ENCODE results near the gene MLLT1. TPM values are rescaled to one million over a fixed set of nuclear protein-coding genes. Genes with fewer than 3 reads are reported as not detected.

MLLT1 gene
- total and polyA plus RNA-seq, 10 of the 15 experiments (the other 5 are each of a cell fraction or from before 2014, with no cell fraction given): 0.16 to 61.1 (median 8.5) TPM

DNA sequence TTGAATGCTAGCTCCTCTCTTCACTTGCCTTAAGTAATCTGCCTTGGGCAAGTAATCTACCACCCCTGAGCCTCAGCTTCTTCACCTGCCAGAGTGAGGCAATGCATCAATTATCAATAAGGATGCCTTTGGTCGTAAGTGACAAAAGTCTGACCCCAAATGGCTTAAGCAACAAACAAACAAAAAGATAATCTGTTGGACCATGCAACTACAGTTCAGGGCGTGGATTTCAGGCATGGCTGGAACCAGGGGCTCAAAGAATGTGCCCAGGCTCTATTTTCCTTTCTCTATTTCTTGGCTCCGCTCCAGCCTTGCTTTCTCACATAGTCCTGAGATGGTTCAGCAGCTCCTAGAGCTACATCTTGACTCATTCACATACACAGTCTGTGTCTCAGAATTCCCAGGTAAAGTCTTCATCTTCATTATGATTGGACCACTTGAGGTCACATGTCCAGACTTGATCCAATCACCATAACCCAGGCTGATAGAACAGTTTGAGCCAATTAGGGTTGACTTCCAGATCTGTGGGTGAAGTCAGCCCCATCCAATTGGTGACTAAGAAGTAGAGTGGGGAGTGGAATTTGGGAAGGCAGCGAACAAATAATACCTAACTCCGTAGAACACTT is 114.8 kb downstream of the MLLT1 start (continued):
- TF ChIP-seq, protein P1, sequence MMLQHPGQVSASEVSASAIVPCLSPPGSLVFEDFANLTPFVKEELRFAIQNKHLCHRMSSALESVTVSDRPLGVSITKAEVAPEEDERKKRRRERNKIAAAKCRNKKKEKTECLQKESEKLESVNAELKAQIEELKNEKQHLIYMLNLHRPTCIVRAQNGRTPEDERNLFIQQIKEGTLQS (IDR thresholded peaks at IDR 0.05; ENCODE audit: borderline replicate concordance, extremely low read depth, low read depth, low read length): no peak
- no peak for TF ChIP-seq MYB (IDR thresholded peaks at IDR 0.05; ENCODE audit: borderline replicate concordance, low read depth, low read length)
- TF ChIP-seq, protein P2, sequence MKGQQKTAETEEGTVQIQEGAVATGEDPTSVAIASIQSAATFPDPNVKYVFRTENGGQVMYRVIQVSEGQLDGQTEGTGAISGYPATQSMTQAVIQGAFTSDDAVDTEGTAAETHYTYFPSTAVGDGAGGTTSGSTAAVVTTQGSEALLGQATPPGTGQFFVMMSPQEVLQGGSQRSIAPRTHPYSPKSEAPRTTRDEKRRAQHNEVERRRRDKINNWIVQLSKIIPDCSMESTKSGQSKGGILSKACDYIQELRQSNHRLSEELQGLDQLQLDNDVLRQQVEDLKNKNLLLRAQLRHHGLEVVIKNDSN (IDR thresholded peaks at IDR 0.05; ENCODE audit: borderline replicate concordance, extremely low read length, insufficient read depth, low read depth, low read length): peak; percentile 17
- TF ChIP-seq MTA3 (IDR thresholded peaks at IDR 0.05; ENCODE audit: borderline replicate concordance, low read length): no peak
- TF ChIP-seq RAD21 (IDR thresholded peaks at IDR 0.05; ENCODE audit: insufficient read depth, low read depth, low read length): no peak

DNA sequence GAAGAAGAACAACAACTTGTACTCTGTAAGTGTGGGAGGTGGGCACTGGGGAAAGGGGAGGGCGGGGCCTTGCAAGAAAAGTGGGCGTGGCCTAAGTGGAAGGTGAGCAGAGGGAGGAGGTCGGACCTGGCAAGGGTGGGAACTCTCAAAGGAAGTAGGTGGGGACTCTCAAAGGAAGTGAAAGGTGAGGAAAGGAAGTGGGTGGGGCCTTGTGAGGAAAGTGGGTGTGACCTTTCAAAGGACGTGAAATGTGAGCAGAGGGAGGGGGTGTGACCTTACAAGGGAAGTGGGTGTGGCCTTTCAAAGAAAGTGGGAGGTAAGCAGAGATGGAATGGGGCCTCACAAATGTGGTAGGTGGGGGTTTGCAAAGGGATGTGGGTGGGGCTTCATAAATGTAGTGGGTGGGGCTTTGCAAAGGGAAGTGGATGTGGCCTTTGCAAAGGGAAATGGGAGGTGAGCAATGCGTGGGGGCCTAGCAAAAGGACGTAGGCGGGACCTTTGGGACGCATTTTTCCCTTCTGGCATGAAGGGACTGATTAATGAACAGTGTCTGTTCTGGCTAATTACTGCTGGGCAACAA is 118.4 kb downstream of the MLLT1 start:
- Histone ChIP-seq H3K27me3 (replicated peaks in 1 of 2; ENCODE audit: control insufficient read depth in 2 of 2, insufficient read depth in 2 of 2, low read length in 1 of 2) (no peaks in the 10 kb centered on the region), H3K9ac (ENCODE audit: control insufficient read depth, insufficient read depth, low read length) (no peak overlapping the region), H2AFZ (ENCODE audit: control insufficient read depth, low read depth, low read length) (no peak overlapping the region), H4K20me1 (ENCODE audit: control insufficient read depth, insufficient read depth) (no peaks in the 10 kb centered on the region), H3K36me3 (ENCODE audit: control insufficient read depth in 2 of 2, insufficient read depth in 2 of 2, low read length in 1 of 2) (no peaks in the 10 kb centered on the region), H3K4me3 (no peak overlapping the region), H3K9me3 (replicated peaks; ENCODE audit: control insufficient read depth, insufficient read depth, low read length) (0 out of 3 replicates have a peak, but pooled peaks cover 1% of the 10 kb centered on the region), H3K4me1 (ENCODE audit: control insufficient read depth, insufficient read depth, low read length) (no peaks in the 10 kb centered on the region), H3K79me2 (ENCODE audit: control insufficient read depth, insufficient read depth, low read length) (no peaks in the 10 kb centered on the region), H3K27ac (ENCODE audit: control insufficient read depth, insufficient read depth) (no peak overlapping the region), H3K4me2 (ENCODE audit: control insufficient read depth, insufficient read depth) (no peak overlapping the region)
- ChIA-PET POLR2A (interaction anchor here (0.7 kb wide), 1 partner anchor 25 kb away, joined by 4 read pairs; no protein-coding TSS in a partner anchor), CTCF (no interaction called here), RAD21 (ENCODE audit: unreplicated experiment) (no interaction called here), SMC1A (ENCODE audit: uncharacterized antibody, unreplicated experiment) (no interaction called here)
- peak; percentile 71 for ATAC-seq
- peak; percentile 52 for DNase-seq (ENCODE audit: low read depth, low spot score)
- in situ Hi-C loops (cut with MboI): no loop called here
- TF ChIP-seq ZNF217 (IDR thresholded peaks at IDR 0.05) (no peak), GATAD2B (conservative IDR thresholded peaks at IDR 0.05; ENCODE audit: low read depth) (no peak), HDGF (IDR thresholded peaks at IDR 0.05) (peak; percentile 44; the same call in 1 of the 2 replicates), SPI1 (IDR thresholded peaks at IDR 0.05; ENCODE audit: borderline replicate concordance, insufficient read depth, low read depth, low read length) (0 out of 2 replicates have a peak, but pooled peaks have one; percentile 33), ETV6 (conservative IDR thresholded peaks at IDR 0.05 in 1 of 2, IDR thresholded peaks at IDR 0.05 in 1 of 2; ENCODE audit: borderline replicate concordance in 1 of 2, low read depth in 1 of 2) (peak in 1 of 2 experiments; percentile 70; a peak in 2 of 4 replicates)
- intact Hi-C loops (cut with micrococcal nuclease; ENCODE audit: unreplicated experiment): loop anchor here (10.0 kb wide), 1 partner anchor 343 kb away; the partner anchor contains the start of gene TUBB4A
- 3% methylated on average over 7 of the region's 8 CpGs for WGBS (ENCODE audit: insufficient coverage, insufficient replicate concordance, low lambda C conversion rate, missing lambda C conversion rate)
- no TSS peak for BruUV-seq (replicated peaks)
- FAIRE-seq: peak; percentile 92

Small RNA genes within 50 kb of the gene (small RNA-seq; reads per million reads assigned to genes)
- not detected for gene AC011471.1

Other genes with a start within 250 kb of the MLLT1 start
Only the 7 nearest of the 13 such genes appear.
- gene ACSBG2, start 144.3 kb downstream of the MLLT1 start, total RNA-seq (2014; rRNA removed): not detected in 2 replicates
- not detected in 2 replicates for gene ACSBG2, start 144.3 kb downstream of the MLLT1 start, total RNA-seq (2014; rRNA removed; fragmentation: Illumina TruSeq; extraction: Trizol)
- 0.13 TPM in 1 of 2 replicates, not detected in the other for gene ACSBG2, start 144.3 kb downstream of the MLLT1 start, total RNA-seq (2021)
- 0.07 and 0.10 TPM in 2 replicates for gene ACSBG2, start 144.3 kb downstream of the MLLT1 start, polyA plus RNA-seq (2011; rRNA removed)
- gene ACSBG2, start 144.3 kb downstream of the MLLT1 start, polyA plus RNA-seq (2014; fragmentation: Illumina TruSeq; extraction: Trizol): 0.06 TPM in 1 of 2 replicates, not detected in the other
- under 1 TPM in 1 of 2 experiments, not detected in 1; 0.22 TPM for gene ACSBG2, start 144.3 kb downstream of the MLLT1 start, polyA plus RNA-seq (2014; fragmentation: Nextera tagmentation; extraction: Ambion mirVana)
- gene ACSBG2, start 144.3 kb downstream of the MLLT1 start, polyA plus RNA-seq (2014; rRNA removed): 0.08 and 0.09 TPM in 2 replicates
- gene ACSBG2, start 144.3 kb downstream of the MLLT1 start, polyA plus RNA-seq (2016; fragmentation: Nextera tagmentation; extraction: Ambion mirVana): under 1 TPM; 0.12 to 0.28 TPM
- not detected in 2 replicates for gene ACER1, start 53.6 kb upstream of the MLLT1 start, total RNA-seq (2014; rRNA removed)
- not detected in 2 replicates for gene ACER1, start 53.6 kb upstream of the MLLT1 start, total RNA-seq (2014; rRNA removed; fragmentation: Illumina TruSeq; extraction: Trizol)
- gene ACER1, start 53.6 kb upstream of the MLLT1 start, total RNA-seq (2021): not detected in 2 replicates
- gene ACER1, start 53.6 kb upstream of the MLLT1 start, polyA plus RNA-seq (2011; rRNA removed): not detected in 2 replicates
- not detected in 2 replicates for gene ACER1, start 53.6 kb upstream of the MLLT1 start, polyA plus RNA-seq (2014; fragmentation: Illumina TruSeq; extraction: Trizol)
- gene ACER1, start 53.6 kb upstream of the MLLT1 start, polyA plus RNA-seq (2014; fragmentation: Nextera tagmentation; extraction: Ambion mirVana): not detected
- not detected in 2 replicates for gene ACER1, start 53.6 kb upstream of the MLLT1 start, polyA plus RNA-seq (2014; rRNA removed)
- not detected for gene ACER1, start 53.6 kb upstream of the MLLT1 start, polyA plus RNA-seq (2016; fragmentation: Nextera tagmentation; extraction: Ambion mirVana)
- gene CLPP, start 81.6 kb upstream of the MLLT1 start, total RNA-seq (2014; rRNA removed): 138 and 162 TPM in 2 replicates
- gene CLPP, start 81.6 kb upstream of the MLLT1 start, total RNA-seq (2014; rRNA removed; fragmentation: Illumina TruSeq; extraction: Trizol): 57.1 and 62.7 TPM in 2 replicates
- gene CLPP, start 81.6 kb upstream of the MLLT1 start, total RNA-seq (2021): 137 and 151 TPM in 2 replicates
- gene CLPP, start 81.6 kb upstream of the MLLT1 start, polyA plus RNA-seq (2011; rRNA removed): 37.8 and 89.2 TPM in 2 replicates
- gene CLPP, start 81.6 kb upstream of the MLLT1 start, polyA plus RNA-seq (2014; fragmentation: Illumina TruSeq; extraction: Trizol): 7.4 and 37.6 TPM in 2 replicates
- 1 to 10 TPM; 4.6 to 9.8 TPM for gene CLPP, start 81.6 kb upstream of the MLLT1 start, polyA plus RNA-seq (2014; fragmentation: Nextera tagmentation; extraction: Ambion mirVana)
- gene CLPP, start 81.6 kb upstream of the MLLT1 start, polyA plus RNA-seq (2014; rRNA removed): 157 and 176 TPM in 2 replicates
- gene CLPP, start 81.6 kb upstream of the MLLT1 start, polyA plus RNA-seq (2016; fragmentation: Nextera tagmentation; extraction: Ambion mirVana): 100 to 1,000 TPM; 157 to 170 TPM
- gene ALKBH7, start 92.8 kb upstream of the MLLT1 start, total RNA-seq (2014; rRNA removed): 57.7 and 64.9 TPM in 2 replicates
- 11.8 and 15.1 TPM in 2 replicates for gene ALKBH7, start 92.8 kb upstream of the MLLT1 start, total RNA-seq (2014; rRNA removed; fragmentation: Illumina TruSeq; extraction: Trizol)
- gene ALKBH7, start 92.8 kb upstream of the MLLT1 start, total RNA-seq (2021): 82.5 and 89.6 TPM in 2 replicates
- 10.9 and 22.9 TPM in 2 replicates for gene ALKBH7, start 92.8 kb upstream of the MLLT1 start, polyA plus RNA-seq (2011; rRNA removed)
- 0.98 and 7.0 TPM in 2 replicates for gene ALKBH7, start 92.8 kb upstream of the MLLT1 start, polyA plus RNA-seq (2014; fragmentation: Illumina TruSeq; extraction: Trizol)
- 1 to 10 TPM in 1 of 2 experiments, under 1 TPM in 1; 0.31 to 5.8 TPM for gene ALKBH7, start 92.8 kb upstream of the MLLT1 start, polyA plus RNA-seq (2014; fragmentation: Nextera tagmentation; extraction: Ambion mirVana)
- 58.7 and 69.6 TPM in 2 replicates for gene ALKBH7, start 92.8 kb upstream of the MLLT1 start, polyA plus RNA-seq (2014; rRNA removed)
- 10 to 100 TPM; 52.3 to 63.6 TPM for gene ALKBH7, start 92.8 kb upstream of the MLLT1 start, polyA plus RNA-seq (2016; fragmentation: Nextera tagmentation; extraction: Ambion mirVana)
- 0.79 and 1.0 TPM in 2 replicates for gene PSPN, start 96.0 kb upstream of the MLLT1 start, total RNA-seq (2014; rRNA removed)
- 0.67 and 0.83 TPM in 2 replicates for gene PSPN, start 96.0 kb upstream of the MLLT1 start, total RNA-seq (2014; rRNA removed; fragmentation: Illumina TruSeq; extraction: Trizol)
- 1.1 and 1.2 TPM in 2 replicates for gene PSPN, start 96.0 kb upstream of the MLLT1 start, total RNA-seq (2021)
- 0.50 and 0.84 TPM in 2 replicates for gene PSPN, start 96.0 kb upstream of the MLLT1 start, polyA plus RNA-seq (2011; rRNA removed)
- 0.41 and 0.65 TPM in 2 replicates for gene PSPN, start 96.0 kb upstream of the MLLT1 start, polyA plus RNA-seq (2014; fragmentation: Illumina TruSeq; extraction: Trizol)
- under 1 TPM; 0.27 to 0.47 TPM for gene PSPN, start 96.0 kb upstream of the MLLT1 start, polyA plus RNA-seq (2014; fragmentation: Nextera tagmentation; extraction: Ambion mirVana)
- 0.58 and 0.81 TPM in 2 replicates for gene PSPN, start 96.0 kb upstream of the MLLT1 start, polyA plus RNA-seq (2014; rRNA removed)
- gene PSPN, start 96.0 kb upstream of the MLLT1 start, polyA plus RNA-seq (2016; fragmentation: Nextera tagmentation; extraction: Ambion mirVana): 1 to 10 TPM in 1 of 2 experiments, under 1 TPM in 1; 0.57 to 1.2 TPM
- 42.7 and 45.0 TPM in 2 replicates for gene GTF2F1, start 113.2 kb upstream of the MLLT1 start, total RNA-seq (2014; rRNA removed)
- gene GTF2F1, start 113.2 kb upstream of the MLLT1 start, total RNA-seq (2014; rRNA removed; fragmentation: Illumina TruSeq; extraction: Trizol): 55.4 and 57.3 TPM in 2 replicates
- gene GTF2F1, start 113.2 kb upstream of the MLLT1 start, total RNA-seq (2021): 57.8 and 61.7 TPM in 2 replicates
- 39.6 and 50.4 TPM in 2 replicates for gene GTF2F1, start 113.2 kb upstream of the MLLT1 start, polyA plus RNA-seq (2011; rRNA removed)
- gene GTF2F1, start 113.2 kb upstream of the MLLT1 start, polyA plus RNA-seq (2014; fragmentation: Illumina TruSeq; extraction: Trizol): 29.6 and 53.1 TPM in 2 replicates
- gene GTF2F1, start 113.2 kb upstream of the MLLT1 start, polyA plus RNA-seq (2014; fragmentation: Nextera tagmentation; extraction: Ambion mirVana): 1 to 10 TPM; 4.5 to 8.7 TPM
- 55.1 and 61.3 TPM in 2 replicates for gene GTF2F1, start 113.2 kb upstream of the MLLT1 start, polyA plus RNA-seq (2014; rRNA removed)
- gene GTF2F1, start 113.2 kb upstream of the MLLT1 start, polyA plus RNA-seq (2016; fragmentation: Nextera tagmentation; extraction: Ambion mirVana): 10 to 100 TPM; 39.2 to 46.7 TPM
- gene KHSRP, start 144.8 kb upstream of the MLLT1 start, total RNA-seq (2014; rRNA removed): 111 and 121 TPM in 2 replicates
- gene KHSRP, start 144.8 kb upstream of the MLLT1 start, total RNA-seq (2014; rRNA removed; fragmentation: Illumina TruSeq; extraction: Trizol): 71.8 and 79.8 TPM in 2 replicates
- 411 and 440 TPM in 2 replicates for gene KHSRP, start 144.8 kb upstream of the MLLT1 start, total RNA-seq (2021)
- gene KHSRP, start 144.8 kb upstream of the MLLT1 start, polyA plus RNA-seq (2011; rRNA removed): 71.1 and 84.3 TPM in 2 replicates
- gene KHSRP, start 144.8 kb upstream of the MLLT1 start, polyA plus RNA-seq (2014; fragmentation: Illumina TruSeq; extraction: Trizol): 118 and 142 TPM in 2 replicates
- gene KHSRP, start 144.8 kb upstream of the MLLT1 start, polyA plus RNA-seq (2014; fragmentation: Nextera tagmentation; extraction: Ambion mirVana): 1 to 10 TPM; 4.8 to 6.4 TPM
- 229 and 318 TPM in 2 replicates for gene KHSRP, start 144.8 kb upstream of the MLLT1 start, polyA plus RNA-seq (2014; rRNA removed)
- 10 to 100 TPM; 38.5 to 40.1 TPM for gene KHSRP, start 144.8 kb upstream of the MLLT1 start, polyA plus RNA-seq (2016; fragmentation: Nextera tagmentation; extraction: Ambion mirVana)